ENCODE data around the gene PBX1. TPM values are rescaled to one million over a fixed set of nuclear protein-coding genes. Genes with fewer than 3 reads are reported as not detected.

Gene PBX1
- total and polyA plus RNA-seq, 4 donors: 14.0 to 125 (median 40.0) TPM

- DNase-seq (no peak), ATAC-seq (ENCODE audit: low FRiP score) (no peak)
- 82 to 83% methylated on average over 9 of the region's 9 CpGs for WGBS, 2 donors
- intact Hi-C loops (cut with DNase I): no loop called here
- H3K36me3 ChIP-seq (ENCODE audit: control insufficient read depth in 1 of 2, insufficient read depth in 2 of 2, low read length in 1 of 2): no peaks in the 10 kb centered on the region
- no peaks in the 10 kb centered on the region for H3K27me3 ChIP-seq (ENCODE audit: control insufficient read depth in 1 of 2, insufficient read depth in 2 of 2, low read length in 1 of 2)
- peaks cover 5 to 13% of the 10 kb centered on the region in 2 donors for H3K4me1 ChIP-seq (ENCODE audit: control insufficient read depth in 1 of 2, insufficient read depth in 2 of 2, low read length in 2 of 2)
- no peak overlapping the region for H3K27ac ChIP-seq (ENCODE audit: low read depth in 1 of 2, low read length in 2 of 2)
- no peaks in the 10 kb centered on the region for H3K9me3 ChIP-seq (ENCODE audit: control insufficient read depth, low read length)
- no peak overlapping the region for H3K4me3 ChIP-seq (ENCODE audit: low read length in 2 of 2)
Observed at GRCh38 chr1:164589961-164590507, 31.1 kb downstream of the PBX1 start.

DNA sequence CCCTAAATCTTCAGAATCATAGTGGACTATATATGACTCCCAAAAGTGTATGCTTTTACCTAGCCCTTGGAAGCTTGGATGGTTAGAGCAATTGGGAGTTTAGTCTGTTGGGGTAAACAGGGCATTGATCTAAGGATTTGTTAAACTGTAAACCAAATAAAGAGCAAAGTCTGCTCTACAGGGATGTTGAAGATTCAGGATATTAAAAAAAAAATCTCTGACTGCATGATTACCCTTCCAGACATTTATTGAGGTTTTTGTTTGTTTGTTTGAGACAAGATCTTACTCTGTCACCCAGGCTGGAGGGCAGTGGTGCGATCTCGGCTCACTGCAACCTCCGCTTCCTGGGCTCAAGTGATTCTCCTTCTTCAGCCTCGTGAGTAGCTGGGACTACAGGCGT, 31.6 kb downstream of the PBX1 start:
- 73 to 88% methylated on average over 5 of the region's 5 CpGs for WGBS, 2 donors
- Histone ChIP-seq H3K36me3 (ENCODE audit: control insufficient read depth in 1 of 2, insufficient read depth in 2 of 2, low read length in 1 of 2) (no peaks in the 10 kb centered on the region), H3K4me3 (ENCODE audit: low read length in 2 of 2) (no peak overlapping the region), H3K27me3 (ENCODE audit: control insufficient read depth in 1 of 2, insufficient read depth in 2 of 2, low read length in 1 of 2) (no peaks in the 10 kb centered on the region), H3K4me1 (ENCODE audit: control insufficient read depth in 1 of 2, insufficient read depth in 2 of 2, low read length in 2 of 2) (peaks cover 5 to 7% of the 10 kb centered on the region in 2 donors), H3K9me3 (ENCODE audit: control insufficient read depth, low read length) (no peaks in the 10 kb centered on the region), H3K27ac (ENCODE audit: low read depth in 1 of 2, low read length in 2 of 2) (no peak overlapping the region)
- intact Hi-C loops (cut with DNase I): no loop called here
- no peak for ATAC-seq (ENCODE audit: low FRiP score)
- no peak for DNase-seq

GRCh38 chr1:164591858-164592257, 32.9 kb downstream of the PBX1 start:
- intact Hi-C loops (cut with DNase I): no loop called here
- peak overlapping the region in 1 of 2 donors; percentile 12 for H3K27ac ChIP-seq (ENCODE audit: low read depth in 1 of 2, low read length in 2 of 2)

DNA sequence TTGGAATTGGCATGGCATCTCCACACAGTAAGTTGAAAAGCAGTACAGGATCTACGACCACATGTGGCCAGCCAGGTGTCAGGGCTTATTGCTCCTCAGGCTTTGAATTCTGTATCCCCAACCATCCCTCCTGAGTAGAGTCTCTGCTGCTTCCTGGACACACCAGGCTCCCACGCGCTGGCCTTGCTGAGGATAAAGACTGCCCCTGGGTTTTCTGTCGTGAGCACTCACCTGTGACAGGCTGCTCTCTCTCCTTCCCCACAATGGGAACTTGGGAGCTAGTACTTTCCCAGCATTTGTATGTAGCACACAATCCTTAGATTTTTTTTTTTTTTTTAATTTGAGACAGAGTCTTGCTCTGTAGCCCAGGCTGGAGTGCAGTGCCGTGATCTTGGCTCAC, 33.6 kb downstream of the PBX1 start:
- intact Hi-C loops (cut with DNase I): no loop called here
- Histone ChIP-seq H3K4me3 (ENCODE audit: low read length in 2 of 2) (no peak overlapping the region), H3K9me3 (ENCODE audit: control insufficient read depth, low read length) (no peaks in the 10 kb centered on the region), H3K27ac (ENCODE audit: low read depth in 1 of 2, low read length in 2 of 2) (no peak overlapping the region), H3K36me3 (ENCODE audit: control insufficient read depth in 1 of 2, insufficient read depth in 2 of 2, low read length in 1 of 2) (no peaks in the 10 kb centered on the region), H3K4me1 (ENCODE audit: control insufficient read depth in 1 of 2, insufficient read depth in 2 of 2, low read length in 2 of 2) (peaks cover 5 to 7% of the 10 kb centered on the region in 2 donors), H3K27me3 (ENCODE audit: control insufficient read depth in 1 of 2, insufficient read depth in 2 of 2, low read length in 1 of 2) (no peaks in the 10 kb centered on the region)
- ATAC-seq (ENCODE audit: low FRiP score) (no peak), DNase-seq (no peak)
- WGBS, 2 donors: 77 to 79% methylated on average over 5 of the region's 5 CpGs

More at GRCh38 chr1:164591858-164592257, 32.9 kb downstream of the PBX1 start:
- Histone ChIP-seq H3K4me1 (ENCODE audit: control insufficient read depth in 1 of 2, insufficient read depth in 2 of 2, low read length in 2 of 2) (peaks cover 5 to 7% of the 10 kb centered on the region in 2 donors), H3K9me3 (ENCODE audit: control insufficient read depth, low read length) (no peaks in the 10 kb centered on the region), H3K4me3 (ENCODE audit: low read length in 2 of 2) (no peak overlapping the region), H3K27me3 (ENCODE audit: control insufficient read depth in 1 of 2, insufficient read depth in 2 of 2, low read length in 1 of 2) (no peaks in the 10 kb centered on the region), H3K36me3 (ENCODE audit: control insufficient read depth in 1 of 2, insufficient read depth in 2 of 2, low read length in 1 of 2) (no peaks in the 10 kb centered on the region)
- ATAC-seq (ENCODE audit: low FRiP score): no peak
- WGBS, 2 donors: 58 to 59% methylated on average over 1 of the region's 1 CpG
- DNase-seq: no peak

DNA sequence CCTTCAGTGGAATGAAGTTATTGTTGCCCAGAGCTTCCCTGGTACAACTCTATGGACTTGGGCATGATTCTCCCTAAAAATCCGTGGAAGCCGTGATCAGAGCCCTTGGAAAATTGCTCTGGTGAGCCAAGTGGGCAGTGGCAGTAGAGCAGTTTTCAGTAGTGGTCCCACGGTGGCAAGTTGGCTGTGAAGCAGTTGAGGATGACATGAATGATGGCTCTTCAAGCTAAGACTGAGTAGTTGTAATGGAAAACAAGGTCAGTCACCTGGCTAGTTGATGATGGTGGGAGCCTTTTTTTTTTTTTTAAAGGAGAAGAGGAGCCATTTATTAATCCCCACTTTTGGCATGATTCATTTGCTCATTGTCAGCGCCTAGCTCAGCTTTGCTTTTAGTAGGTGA, 36.2 kb downstream of the PBX1 start:
- Histone ChIP-seq H3K4me1 (ENCODE audit: control insufficient read depth in 1 of 2, insufficient read depth in 2 of 2, low read length in 2 of 2) (peaks cover 5 to 7% of the 10 kb centered on the region in 2 donors), H3K4me3 (ENCODE audit: low read length in 2 of 2) (no peak overlapping the region), H3K27ac (ENCODE audit: low read depth in 1 of 2, low read length in 2 of 2) (no peak overlapping the region), H3K9me3 (ENCODE audit: control insufficient read depth, low read length) (no peaks in the 10 kb centered on the region), H3K27me3 (ENCODE audit: control insufficient read depth in 1 of 2, insufficient read depth in 2 of 2, low read length in 1 of 2) (no peaks in the 10 kb centered on the region), H3K36me3 (ENCODE audit: control insufficient read depth in 1 of 2, insufficient read depth in 2 of 2, low read length in 1 of 2) (no peaks in the 10 kb centered on the region)
- WGBS, 2 donors: 44 to 60% methylated on average over 4 of the region's 4 CpGs
- DNase-seq: no peak
- intact Hi-C loops (cut with DNase I): no loop called here
- ATAC-seq (ENCODE audit: low FRiP score): no peak

- H3K36me3 ChIP-seq (ENCODE audit: control insufficient read depth in 1 of 2, insufficient read depth in 2 of 2, low read length in 1 of 2): no peaks in the 10 kb centered on the region
- DNase-seq: no peak
- intact Hi-C loops (cut with DNase I): no loop called here
- no peak for ATAC-seq (ENCODE audit: low FRiP score)
- H3K9me3 ChIP-seq (ENCODE audit: control insufficient read depth, low read length): no peaks in the 10 kb centered on the region
- no peaks in the 10 kb centered on the region for H3K27me3 ChIP-seq (ENCODE audit: control insufficient read depth in 1 of 2, insufficient read depth in 2 of 2, low read length in 1 of 2)
- H3K27ac ChIP-seq (ENCODE audit: low read depth in 1 of 2, low read length in 2 of 2): no peak overlapping the region
- peaks cover 5 to 7% of the 10 kb centered on the region in 2 donors for H3K4me1 ChIP-seq (ENCODE audit: control insufficient read depth in 1 of 2, insufficient read depth in 2 of 2, low read length in 2 of 2)
- WGBS, 2 donors: 79 to 97% methylated on average over 1 of the region's 1 CpG
- H3K4me3 ChIP-seq (ENCODE audit: low read length in 2 of 2): no peak overlapping the region
Observed at GRCh38 chr1:164596172-164596571, 37.2 kb downstream of the PBX1 start.

- H3K27ac ChIP-seq (ENCODE audit: low read depth in 1 of 2, low read length in 2 of 2): no peak overlapping the region
- no peak for ATAC-seq (ENCODE audit: low FRiP score)
- 89% methylated on average over 6 of the region's 6 CpGs for WGBS, 2 donors
- H3K4me3 ChIP-seq (ENCODE audit: low read length in 2 of 2): no peak overlapping the region
- peaks cover 5% of the 10 kb centered on the region in 2 donors for H3K4me1 ChIP-seq (ENCODE audit: control insufficient read depth in 1 of 2, insufficient read depth in 2 of 2, low read length in 2 of 2)
- no peaks in the 10 kb centered on the region for H3K9me3 ChIP-seq (ENCODE audit: control insufficient read depth, low read length)
- intact Hi-C loops (cut with DNase I): no loop called here
- H3K36me3 ChIP-seq (ENCODE audit: control insufficient read depth in 1 of 2, insufficient read depth in 2 of 2, low read length in 1 of 2): no peaks in the 10 kb centered on the region
- no peaks in the 10 kb centered on the region for H3K27me3 ChIP-seq (ENCODE audit: control insufficient read depth in 1 of 2, insufficient read depth in 2 of 2, low read length in 1 of 2)
- DNase-seq: no peak
Observed at GRCh38 chr1:164598719-164599118, 39.7 kb downstream of the PBX1 start.

DNA sequence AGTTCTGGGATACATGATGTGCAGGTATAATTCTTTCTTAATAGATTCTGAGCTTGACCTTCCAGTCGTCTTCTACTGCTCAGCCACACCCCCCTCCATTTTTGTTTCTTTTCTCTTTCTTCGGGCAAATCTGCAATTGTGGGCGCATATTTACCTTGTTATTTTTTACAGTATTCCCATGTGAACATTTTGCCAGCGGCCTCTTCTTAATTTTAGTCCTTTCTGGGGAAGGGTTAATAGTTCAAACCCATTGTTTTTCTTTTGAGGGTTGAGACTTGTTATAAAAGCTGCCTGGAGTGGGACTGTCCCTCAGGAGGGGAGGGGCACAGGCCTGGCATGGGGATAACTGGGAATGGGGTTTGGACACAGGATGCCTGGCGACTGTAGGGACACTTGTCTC, 40.3 kb downstream of the PBX1 start:
- Histone ChIP-seq H3K9me3 (ENCODE audit: control insufficient read depth, low read length) (no peaks in the 10 kb centered on the region), H3K27ac (ENCODE audit: low read depth in 1 of 2, low read length in 2 of 2) (no peak overlapping the region), H3K36me3 (ENCODE audit: control insufficient read depth in 1 of 2, insufficient read depth in 2 of 2, low read length in 1 of 2) (no peaks in the 10 kb centered on the region), H3K4me1 (ENCODE audit: control insufficient read depth in 1 of 2, insufficient read depth in 2 of 2, low read length in 2 of 2) (peaks cover 3 to 5% of the 10 kb centered on the region in 2 donors), H3K27me3 (ENCODE audit: control insufficient read depth in 1 of 2, insufficient read depth in 2 of 2, low read length in 1 of 2) (no peaks in the 10 kb centered on the region), H3K4me3 (ENCODE audit: low read length in 2 of 2) (no peak overlapping the region)
- DNase-seq: no peak
- ATAC-seq (ENCODE audit: low FRiP score): no peak
- intact Hi-C loops (cut with DNase I): no loop called here
- WGBS, 2 donors: 14 to 33% methylated on average over 5 of the region's 5 CpGs

DNA sequence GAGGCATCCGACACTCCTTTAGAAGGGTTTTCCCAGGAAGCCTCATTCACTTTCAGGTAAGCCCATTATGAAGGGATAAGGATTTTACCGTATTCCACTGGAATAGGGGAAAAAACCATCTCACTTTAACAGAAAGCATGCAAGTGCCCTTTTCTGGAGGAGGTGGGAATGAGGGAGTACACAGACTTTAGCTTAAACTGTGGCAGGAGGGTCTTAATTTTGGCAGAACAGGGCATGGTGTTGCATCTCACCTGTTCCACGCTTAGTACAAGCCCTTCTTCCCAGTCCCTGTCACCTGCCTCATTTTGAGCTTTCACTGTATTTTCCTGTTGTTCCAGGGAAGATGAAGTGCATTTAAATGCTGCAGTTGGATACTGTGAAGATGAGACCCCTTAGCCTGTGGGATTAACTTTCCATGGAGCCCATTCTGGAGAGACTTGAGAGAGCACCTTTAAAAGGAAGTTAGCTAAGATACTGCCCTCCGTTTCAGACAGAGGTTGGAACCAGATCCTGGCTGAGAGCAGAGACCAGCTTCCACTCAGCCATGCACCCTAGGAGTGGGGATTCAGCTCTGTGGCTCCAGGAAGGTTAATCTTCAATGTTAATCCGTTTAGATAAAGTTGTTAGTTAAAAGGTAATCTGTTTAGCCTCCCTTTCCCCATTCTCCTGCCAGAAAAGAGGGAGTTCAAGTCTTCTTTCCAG, 42.6 kb downstream of the PBX1 start:
- Histone ChIP-seq H3K4me1 (ENCODE audit: control insufficient read depth in 1 of 2, insufficient read depth in 2 of 2, low read length in 2 of 2) (peaks cover 3 to 5% of the 10 kb centered on the region in 2 donors), H3K36me3 (ENCODE audit: control insufficient read depth in 1 of 2, insufficient read depth in 2 of 2, low read length in 1 of 2) (no peaks in the 10 kb centered on the region), H3K27ac (ENCODE audit: low read depth in 1 of 2, low read length in 2 of 2) (peak overlapping the region; percentile 37 to 65), H3K4me3 (ENCODE audit: low read length in 2 of 2) (no peak overlapping the region), H3K9me3 (ENCODE audit: control insufficient read depth, low read length) (no peaks in the 10 kb centered on the region), H3K27me3 (ENCODE audit: control insufficient read depth in 1 of 2, insufficient read depth in 2 of 2, low read length in 1 of 2) (no peaks in the 10 kb centered on the region)
- 52 to 54% methylated on average over 5 of the region's 5 CpGs for WGBS, 2 donors
- ATAC-seq (ENCODE audit: low FRiP score) (peak; percentile 31), DNase-seq (no peak)
- intact Hi-C loops (cut with DNase I): no loop called here
